Suprapubic skin (tissue), 4 donors: ENCODE results near the gene CDKL2.
"Not testable (repeated sequence)": the region's sequence is repeated elsewhere in the genome, so short reads cannot be mapped to it uniquely, and the experiment has no call there.

Source experiments
- EP300 ChIP-seq: sonication (generic); formaldehyde crosslinking; IDR thresholded peaks from one replicate; pipeline ENCODE4 v1.6.1; 2017; ENCODE audit warnings: antibody characterized with exemption
- POLR2A ChIP-seq, 2 donors: fragments of 450-650 bp; IDR thresholded peaks; one replicate each; pipeline ENCODE4 v1.6.1; 2017; ENCODE audit warnings: antibody characterized with exemption in 2 of 2, mild to moderate bottlenecking in 2 of 2, moderate library complexity in 2 of 2
- POLR2AphosphoS5 ChIP-seq, 3 donors: sonication (generic); formaldehyde crosslinking; IDR thresholded peaks; one replicate each; pipeline ENCODE4 v1.6.1; 2017; ENCODE audit warnings: antibody characterized with exemption in 3 of 3
- TF ChIP-seq, protein P1 (sequence below), 2 donors: fragments of 200-600 bp in 1 of 2; fragments of 450-650 bp in 1 of 2; sonication (generic) in 1 of 2; IDR thresholded peaks; one replicate each; pipeline ENCODE4 v1.5.1; 2016 to 2019; ENCODE audit warnings: antibody characterized with exemption in 2 of 2, mild to moderate bottlenecking in 1 of 2, moderate library complexity in 1 of 2

DNA sequence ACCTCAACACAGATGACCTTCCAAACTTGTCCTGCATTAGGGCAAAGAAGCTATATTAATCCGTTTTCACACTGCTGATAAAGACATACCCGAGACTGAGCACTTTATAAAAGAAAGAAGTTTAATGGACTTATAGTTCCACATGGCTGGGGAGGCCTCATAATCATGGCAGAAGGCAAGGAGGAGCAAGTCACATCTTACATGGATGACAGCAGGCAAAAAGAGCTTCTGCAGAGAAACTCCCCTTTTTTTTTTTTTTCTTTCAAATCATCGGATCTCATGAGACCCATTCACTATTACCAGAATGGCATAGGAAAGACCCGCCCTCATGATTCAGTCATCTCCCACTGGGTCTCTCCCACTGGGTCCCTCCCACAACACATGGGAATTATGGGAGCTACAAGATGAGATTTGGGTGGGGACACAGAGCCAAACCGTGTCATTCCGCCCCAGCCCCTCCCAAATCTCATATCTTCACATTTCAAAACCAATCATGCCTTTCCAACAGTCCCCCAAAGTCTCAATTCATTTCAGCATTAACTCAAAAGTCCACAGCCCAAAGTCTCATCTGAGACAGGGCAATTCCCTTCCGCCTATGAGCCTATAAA, 98.7 kb downstream of the CDKL2 start:
- TF ChIP-seq, protein P1, sequence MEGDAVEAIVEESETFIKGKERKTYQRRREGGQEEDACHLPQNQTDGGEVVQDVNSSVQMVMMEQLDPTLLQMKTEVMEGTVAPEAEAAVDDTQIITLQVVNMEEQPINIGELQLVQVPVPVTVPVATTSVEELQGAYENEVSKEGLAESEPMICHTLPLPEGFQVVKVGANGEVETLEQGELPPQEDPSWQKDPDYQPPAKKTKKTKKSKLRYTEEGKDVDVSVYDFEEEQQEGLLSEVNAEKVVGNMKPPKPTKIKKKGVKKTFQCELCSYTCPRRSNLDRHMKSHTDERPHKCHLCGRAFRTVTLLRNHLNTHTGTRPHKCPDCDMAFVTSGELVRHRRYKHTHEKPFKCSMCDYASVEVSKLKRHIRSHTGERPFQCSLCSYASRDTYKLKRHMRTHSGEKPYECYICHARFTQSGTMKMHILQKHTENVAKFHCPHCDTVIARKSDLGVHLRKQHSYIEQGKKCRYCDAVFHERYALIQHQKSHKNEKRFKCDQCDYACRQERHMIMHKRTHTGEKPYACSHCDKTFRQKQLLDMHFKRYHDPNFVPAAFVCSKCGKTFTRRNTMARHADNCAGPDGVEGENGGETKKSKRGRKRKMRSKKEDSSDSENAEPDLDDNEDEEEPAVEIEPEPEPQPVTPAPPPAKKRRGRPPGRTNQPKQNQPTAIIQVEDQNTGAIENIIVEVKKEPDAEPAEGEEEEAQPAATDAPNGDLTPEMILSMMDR (IDR thresholded peaks at IDR 0.05): not testable (repeated sequence)
- TF ChIP-seq POLR2A (IDR thresholded peaks at IDR 0.05); EP300; POLR2AphosphoS5 (IDR thresholded peaks at IDR 0.05): not testable (repeated sequence)
